NB4 (cell line): ENCODE measurements around the gene NPAS2.

ENCODE experiments used
- CTCF ChIP-seq: IDR thresholded peaks from one replicate; pipeline ENCODE4 v1.5.1; 2012; ENCODE audit warnings: low read depth, low read length
- POLR2A ChIP-seq: IDR thresholded peaks from 2 replicates; pipeline ENCODE4 v1.6.1; 2011; ENCODE audit warnings: mild to moderate bottlenecking; ENCODE audit not compliant: insufficient read length; ENCODE audit errors: extremely low read depth

- TF ChIP-seq POLR2A = no peak
- TF ChIP-seq CTCF = no peak
These were observed 86.2 kb downstream of the NPAS2 start for GRCh38 chr2:100906131-100906530.
